Endothelial cell of umbilical vein (primary cell): Measurements from ENCODE around the gene PKHD1.

Experiments
- EZH2 ChIP-seq: IDR thresholded peaks from 2 replicates; pipeline ENCODE4 v1.6.1; 2012; ENCODE audit warnings: borderline replicate concordance, low read depth, mild to moderate bottlenecking, moderate library complexity, low read length, inconsistent platforms; ENCODE audit not compliant: severe bottlenecking
- FOS ChIP-seq: IDR thresholded peaks from 2 replicates; pipeline ENCODE4 v1.6.1; 2011; ENCODE audit warnings: mild to moderate bottlenecking, low read length, moderate library complexity, borderline replicate concordance; ENCODE audit not compliant: insufficient read depth
- JUN ChIP-seq: IDR thresholded peaks from 2 replicates; pipeline ENCODE4 v1.6.1; 2011; ENCODE audit warnings: borderline replicate concordance, low read depth; ENCODE audit not compliant: insufficient read length, insufficient read depth
- POLR2A ChIP-seq: IDR thresholded peaks from 2 replicates; pipeline ENCODE4 v1.6.1; 2012; ENCODE audit warnings: low read depth, mild to moderate bottlenecking, control low read depth, low read length
- POLR2AphosphoS5 ChIP-seq: IDR thresholded peaks from 2 replicates; pipeline ENCODE4 v1.6.1; 2012; ENCODE audit warnings: low read depth, mild to moderate bottlenecking, control low read depth, low read length, moderate library complexity; ENCODE audit not compliant: insufficient read depth
- TF ChIP-seq, protein P1 (sequence below), 2 donors: IDR thresholded peaks; 1 replicate in 1 of 2; 2 replicates in 1 of 2; pipeline ENCODE4 v1.5.1; 2011; ENCODE audit warnings: low read length in 2 of 2, mild to moderate bottlenecking in 2 of 2, moderate library complexity in 2 of 2, control low read depth in 1 of 2, inconsistent platforms in 1 of 2, low read depth in 1 of 2; ENCODE audit not compliant: insufficient read depth in 1 of 2; ENCODE audit errors: extremely low read depth in 1 of 2
- TF ChIP-seq, protein P2 (sequence below): IDR thresholded peaks from 2 replicates; pipeline ENCODE4 v1.6.1; 2011; ENCODE audit not compliant: insufficient read depth, insufficient read length

DNA sequence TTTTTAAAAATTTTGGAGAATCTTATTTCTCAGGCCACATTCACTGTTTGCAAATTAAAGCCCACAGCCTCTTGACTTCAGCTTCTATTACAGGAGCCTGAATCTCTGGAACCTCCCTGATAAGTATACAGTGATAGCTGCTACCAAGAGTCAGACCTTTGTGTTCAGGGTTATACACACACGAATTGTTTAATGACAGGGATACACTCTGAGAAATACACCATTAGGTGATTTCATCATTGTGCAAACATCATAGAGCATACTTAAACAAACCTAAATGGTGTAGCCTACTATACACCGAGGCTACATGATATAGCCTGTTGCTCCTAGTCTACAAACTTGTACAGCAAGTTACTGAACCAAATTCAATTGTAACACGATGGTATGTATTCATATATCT lies 473.9 kb downstream of the PKHD1 start:
- TF ChIP-seq, protein P1, sequence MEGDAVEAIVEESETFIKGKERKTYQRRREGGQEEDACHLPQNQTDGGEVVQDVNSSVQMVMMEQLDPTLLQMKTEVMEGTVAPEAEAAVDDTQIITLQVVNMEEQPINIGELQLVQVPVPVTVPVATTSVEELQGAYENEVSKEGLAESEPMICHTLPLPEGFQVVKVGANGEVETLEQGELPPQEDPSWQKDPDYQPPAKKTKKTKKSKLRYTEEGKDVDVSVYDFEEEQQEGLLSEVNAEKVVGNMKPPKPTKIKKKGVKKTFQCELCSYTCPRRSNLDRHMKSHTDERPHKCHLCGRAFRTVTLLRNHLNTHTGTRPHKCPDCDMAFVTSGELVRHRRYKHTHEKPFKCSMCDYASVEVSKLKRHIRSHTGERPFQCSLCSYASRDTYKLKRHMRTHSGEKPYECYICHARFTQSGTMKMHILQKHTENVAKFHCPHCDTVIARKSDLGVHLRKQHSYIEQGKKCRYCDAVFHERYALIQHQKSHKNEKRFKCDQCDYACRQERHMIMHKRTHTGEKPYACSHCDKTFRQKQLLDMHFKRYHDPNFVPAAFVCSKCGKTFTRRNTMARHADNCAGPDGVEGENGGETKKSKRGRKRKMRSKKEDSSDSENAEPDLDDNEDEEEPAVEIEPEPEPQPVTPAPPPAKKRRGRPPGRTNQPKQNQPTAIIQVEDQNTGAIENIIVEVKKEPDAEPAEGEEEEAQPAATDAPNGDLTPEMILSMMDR (IDR thresholded peaks at IDR 0.05; ENCODE audit: extremely low read depth in 1 of 2, insufficient read depth in 1 of 2, low read depth in 1 of 2, low read length in 2 of 2), result no peak
- no peak for TF ChIP-seq POLR2AphosphoS5
- no peak for TF ChIP-seq EZH2
- no peak for TF ChIP-seq POLR2A
- TF ChIP-seq JUN, result no peak
- no peak for TF ChIP-seq FOS
- TF ChIP-seq, protein P2, sequence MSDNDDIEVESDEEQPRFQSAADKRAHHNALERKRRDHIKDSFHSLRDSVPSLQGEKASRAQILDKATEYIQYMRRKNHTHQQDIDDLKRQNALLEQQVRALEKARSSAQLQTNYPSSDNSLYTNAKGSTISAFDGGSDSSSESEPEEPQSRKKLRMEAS, result no peak
